Lower lobe of right lung (tissue), 2 donors: ENCODE data around the gene HSPA9. TPM values are rescaled to one million over a fixed set of nuclear protein-coding genes. Genes with fewer than 3 reads are reported as not detected.
A peak's percentile ranks its signal among the peaks of the same experiment; 100 is the strongest.
"Not testable (repeated sequence)": the region's sequence is repeated elsewhere in the genome, so short reads cannot be mapped to it uniquely, and the experiment has no call there.

Experiments
- ATAC-seq, 2 donors: fragments of 200-7000 bp; cut with Tn5 transposase; one replicate each; pipeline ENCODE4 v1.9.1; 2020 to 2022; ENCODE audit warnings: mild to moderate bottlenecking in 2 of 2, moderate library complexity in 2 of 2
- DNase-seq: peaks from one replicate; pipeline ENCODE4 v3.0.0-alpha.2; 2020
- H3K27ac ChIP-seq: fragments of 200-600 bp; one replicate; pipeline ENCODE4 v1.8.0; 2022
- H3K27me3 ChIP-seq: fragments of 200-600 bp; one replicate; pipeline ENCODE4 v1.8.0; 2022; ENCODE audit warnings: low read depth
- H3K36me3 ChIP-seq: fragments of 200-600 bp; one replicate; pipeline ENCODE4 v1.8.0; 2022; ENCODE audit warnings: mild to moderate bottlenecking
- H3K4me1 ChIP-seq: fragments of 200-600 bp; one replicate; pipeline ENCODE4 v1.8.0; 2022
- H3K4me3 ChIP-seq: fragments of 200-600 bp; one replicate; pipeline ENCODE4 v1.8.0; 2022; ENCODE audit warnings: mild to moderate bottlenecking
- H3K9me3 ChIP-seq: fragments of 200-600 bp; one replicate; pipeline ENCODE4 v1.8.0; 2022
- CTCF ChIP-seq: fragments of 200-600 bp; IDR thresholded peaks from one replicate; pipeline ENCODE4 v1.8.0; 2022; ENCODE audit warnings: antibody characterized with exemption, mild to moderate bottlenecking
- intact Hi-C: fragments of 100-400 bp; cut with DNase I; formaldehyde crosslinking; loops from one replicate; pipeline ENCODE4 v1.11.0; 2022
- total RNA-seq: library from RNA; stranded (reverse); fragmentation: NEBNext Ultra II Directional; extraction: Animal tissue kit (Norgen Biotek cat#: 25700); gene quantifications from one replicate; pipeline ENCODE4 v1.2.1, GENCODE V29; 2021
- donor health status: DM: no; HTN: yes; CAD: no; lungs with severe emphysema.

The HSPA9 gene
- total RNA-seq, 1 donor from 2014 or later, result 148 TPM

- DNase-seq (no peak), ATAC-seq (peak in 1 of 2 donors; percentile 16)
- no peak overlapping the region for H3K27ac ChIP-seq
- TF ChIP-seq CTCF, result no peak
- H3K4me1 ChIP-seq, result peaks cover 13% of the 10 kb centered on the region
- H3K9me3 ChIP-seq, result no peaks in the 10 kb centered on the region
- H3K4me3 ChIP-seq, result no peak overlapping the region
- peaks cover 95% of the 10 kb centered on the region for H3K36me3 ChIP-seq
- intact Hi-C loops, result no loop called here
- H3K27me3 ChIP-seq, result no peaks in the 10 kb centered on the region
These were observed 61.2 kb downstream of the HSPA9 start for GRCh38 chr5:138514021-138514420.

- Histone ChIP-seq H3K4me1 (peaks cover 20% of the 10 kb centered on the region), H3K27ac (peak overlapping the region; percentile 67), H3K4me3 (no peak overlapping the region), H3K36me3 (peaks cover 75% of the 10 kb centered on the region), H3K9me3 (no peaks in the 10 kb centered on the region), H3K27me3 (no peaks in the 10 kb centered on the region)
- TF ChIP-seq CTCF, result no peak
- DNase-seq (no peak), ATAC-seq (peak; percentile 78 to 83)
- intact Hi-C loops, result loop anchor here (10.0 kb wide), 1 partner anchor 54 kb away; no protein-coding TSS in a partner anchor
These were observed 66.2 kb downstream of the HSPA9 start for GRCh38 chr5:138508958-138509357.

GRCh38 chr5:138507485-138507884 is 67.7 kb downstream of the HSPA9 start:
- H3K9me3 ChIP-seq, DNase-seq, H3K27me3 ChIP-seq, H3K4me3 ChIP-seq: not testable (repeated sequence)
- intact Hi-C loops, result loop anchor here (10.0 kb wide), 1 partner anchor 53 kb away; no protein-coding TSS in a partner anchor
- ATAC-seq, result peak; percentile 50 to 65
- H3K36me3 ChIP-seq, result peaks cover 60% of the 10 kb centered on the region
- peaks cover 20% of the 10 kb centered on the region for H3K4me1 ChIP-seq
- peak overlapping the region; percentile 67 for H3K27ac ChIP-seq

- no peak for TF ChIP-seq CTCF
- peaks cover 53% of the 10 kb centered on the region for H3K36me3 ChIP-seq
- ATAC-seq (no peak), DNase-seq (no peak)
- no peak overlapping the region for H3K27ac ChIP-seq
- peaks cover 20% of the 10 kb centered on the region for H3K4me1 ChIP-seq
- H3K27me3 ChIP-seq, result no peaks in the 10 kb centered on the region
- intact Hi-C loops, result loop anchor here (10.0 kb wide), 1 partner anchor 52 kb away; no protein-coding TSS in a partner anchor
- no peaks in the 10 kb centered on the region for H3K9me3 ChIP-seq
- no peak overlapping the region for H3K4me3 ChIP-seq
These were observed 68.6 kb downstream of the HSPA9 start for GRCh38 chr5:138506370-138507306.

- H3K27me3 ChIP-seq, result no peaks in the 10 kb centered on the region
- H3K27ac ChIP-seq, result peak overlapping the region; percentile 46
- H3K9me3 ChIP-seq, result no peaks in the 10 kb centered on the region
- intact Hi-C loops, result loop anchor here (10.0 kb wide), 1 partner anchor 50 kb away; no protein-coding TSS in a partner anchor
- peaks cover 36% of the 10 kb centered on the region for H3K36me3 ChIP-seq
- DNase-seq (no peak), ATAC-seq (peak; percentile 23 to 31)
- no peak for TF ChIP-seq CTCF
- peaks cover 20% of the 10 kb centered on the region for H3K4me1 ChIP-seq
- no peak overlapping the region for H3K4me3 ChIP-seq
These were observed 70.4 kb downstream of the HSPA9 start for GRCh38 chr5:138504799-138505198.

Other genes with a start within 250 kb of the HSPA9 start
- 0.47 TPM for gene CDC25C, start 243.6 kb downstream of the HSPA9 start, total RNA-seq
- 23.3 TPM for gene FAM53C, start 237.1 kb downstream of the HSPA9 start, total RNA-seq
- 67.1 TPM for gene KDM3B, start 222.7 kb downstream of the HSPA9 start, total RNA-seq
- gene REEP2, start 136.3 kb downstream of the HSPA9 start, total RNA-seq, result 0.80 TPM
- gene EGR1, start 109.9 kb downstream of the HSPA9 start, total RNA-seq, result 78.2 TPM
- 90.7 TPM for gene ETF1, start 32.2 kb downstream of the HSPA9 start, total RNA-seq
- gene CTNNA1, start 178.0 kb upstream of the HSPA9 start, total RNA-seq, result 361 TPM